GM18519 (cell line): ENCODE data around the gene TSPAN32.

Source experiments
- ATAC-seq: cut with Tn5 transposase; IDR thresholded peaks from one replicate; pipeline ENCODE4 v1.9.1; 2021; ENCODE audit warnings: mild to moderate bottlenecking, moderate library complexity; ENCODE audit not compliant: unreplicated experiment, low FRiP score

The TSPAN32 gene

GRCh38 chr11:2266586-2267305 is 35.1 kb upstream of the TSPAN32 start:
- ATAC-seq, result no peak

DNA sequence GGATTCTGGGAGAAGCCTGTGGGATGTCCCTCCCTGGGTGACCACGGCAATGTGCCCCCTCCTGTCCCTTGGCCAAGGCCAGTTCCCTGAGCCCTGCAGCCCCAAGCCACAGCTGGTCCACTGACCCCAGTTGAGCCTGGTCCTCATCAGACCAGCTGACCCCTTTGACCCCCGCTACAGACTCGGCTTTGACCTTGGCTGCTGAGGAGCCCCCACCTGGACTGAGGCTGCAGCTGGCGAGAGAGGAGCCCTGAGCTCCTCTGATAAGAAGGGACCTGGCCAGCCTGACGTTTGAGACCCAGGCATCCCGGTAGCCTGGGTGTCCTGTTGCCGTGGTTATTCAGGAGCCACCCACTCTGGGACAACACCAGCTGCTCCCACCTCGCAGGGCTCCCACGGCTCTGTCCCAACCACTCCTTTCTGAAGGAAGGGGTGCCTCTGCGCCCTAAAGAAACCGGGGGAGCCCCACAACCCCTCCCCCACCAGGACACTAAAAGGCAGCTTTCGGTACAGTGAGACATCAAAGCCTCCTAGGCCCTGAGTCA is 34.4 kb upstream of the TSPAN32 start:
- no peak for ATAC-seq

DNA sequence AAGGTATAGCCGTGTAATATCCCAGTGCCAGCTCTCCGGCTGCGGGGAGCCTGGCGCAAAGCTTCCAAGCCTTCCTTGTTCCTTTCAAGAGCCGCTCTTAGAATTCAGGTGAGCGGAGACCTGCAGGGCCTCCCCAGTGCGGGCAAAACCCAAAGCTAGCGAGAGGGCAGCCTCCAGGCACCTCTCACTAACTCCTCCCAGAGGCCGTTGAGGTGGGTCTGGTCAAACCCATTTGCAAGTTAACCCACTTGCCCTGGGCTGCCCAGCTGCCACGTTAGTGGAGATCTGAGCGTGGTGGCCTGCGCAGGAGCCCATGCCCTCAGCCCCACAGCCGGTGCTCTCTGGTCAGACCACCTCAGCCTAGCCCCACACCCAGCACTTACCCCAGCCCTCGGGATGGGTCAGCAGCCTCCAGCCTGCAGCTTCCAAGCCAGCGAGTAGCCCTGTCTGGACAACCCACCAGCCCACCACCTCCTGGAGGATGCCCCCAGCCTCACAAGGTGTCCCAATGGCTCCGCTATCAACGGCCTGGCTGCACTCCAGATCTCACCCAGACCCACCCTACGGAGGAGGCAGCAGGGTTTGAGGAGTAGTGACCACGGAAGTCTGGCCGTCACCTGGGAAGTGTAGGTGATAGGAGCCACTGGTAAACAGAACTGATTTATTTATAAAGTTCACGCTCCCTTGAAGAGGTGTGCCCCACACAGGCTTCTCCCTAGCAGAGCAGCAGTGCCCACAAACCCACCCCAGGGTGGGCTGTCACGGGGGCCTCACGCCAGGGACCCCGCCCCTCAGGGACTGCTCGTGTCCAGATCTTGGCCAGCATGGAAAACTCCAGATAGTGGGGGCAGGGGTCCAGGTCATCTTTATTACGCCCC is 33.7 kb upstream of the TSPAN32 start:
- ATAC-seq, result no peak

DNA sequence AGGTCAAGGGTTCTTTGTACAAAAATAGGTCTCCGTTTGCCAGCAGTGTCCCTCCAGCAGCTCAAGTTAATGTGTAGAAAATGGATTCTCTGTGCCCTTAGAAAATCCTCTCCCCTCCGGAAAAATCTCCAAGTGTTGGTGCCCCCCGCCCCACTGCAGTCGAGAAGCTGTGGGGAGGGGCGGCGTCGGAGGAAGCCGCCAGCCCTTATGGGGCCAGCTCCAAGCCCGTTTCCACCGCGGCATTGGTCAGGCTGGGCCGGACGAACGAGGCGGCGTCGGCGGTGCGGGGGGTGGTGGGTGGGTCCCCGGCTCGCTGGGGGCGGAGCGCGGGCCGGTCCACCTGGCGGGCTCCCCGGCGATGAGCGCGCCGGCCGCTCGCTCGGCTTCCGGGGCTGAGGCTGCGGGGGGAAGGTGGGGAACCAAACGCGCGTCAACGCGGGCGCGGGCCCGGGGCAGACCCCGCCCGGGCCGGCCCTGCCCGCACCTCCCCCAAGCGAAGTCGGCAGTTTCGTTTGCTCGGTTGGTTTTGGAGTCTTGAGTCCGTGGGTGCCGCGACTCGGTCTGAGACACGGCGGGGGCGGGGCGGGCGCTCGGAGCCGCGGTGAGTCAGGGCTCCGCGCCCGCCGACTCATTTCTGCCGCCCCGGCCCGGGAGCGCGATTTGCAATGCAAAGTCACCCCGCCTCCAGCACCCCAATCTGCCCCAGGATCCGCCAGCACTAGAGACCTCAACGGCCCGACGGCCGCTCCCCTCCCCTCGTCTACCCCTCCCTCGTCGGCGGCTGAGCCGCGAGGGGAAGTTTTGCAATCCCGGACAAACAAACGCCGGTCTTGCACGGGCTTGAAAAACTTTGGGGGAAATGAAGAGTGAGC is 32.8 kb upstream of the TSPAN32 start:
- ATAC-seq, result no peak

DNA sequence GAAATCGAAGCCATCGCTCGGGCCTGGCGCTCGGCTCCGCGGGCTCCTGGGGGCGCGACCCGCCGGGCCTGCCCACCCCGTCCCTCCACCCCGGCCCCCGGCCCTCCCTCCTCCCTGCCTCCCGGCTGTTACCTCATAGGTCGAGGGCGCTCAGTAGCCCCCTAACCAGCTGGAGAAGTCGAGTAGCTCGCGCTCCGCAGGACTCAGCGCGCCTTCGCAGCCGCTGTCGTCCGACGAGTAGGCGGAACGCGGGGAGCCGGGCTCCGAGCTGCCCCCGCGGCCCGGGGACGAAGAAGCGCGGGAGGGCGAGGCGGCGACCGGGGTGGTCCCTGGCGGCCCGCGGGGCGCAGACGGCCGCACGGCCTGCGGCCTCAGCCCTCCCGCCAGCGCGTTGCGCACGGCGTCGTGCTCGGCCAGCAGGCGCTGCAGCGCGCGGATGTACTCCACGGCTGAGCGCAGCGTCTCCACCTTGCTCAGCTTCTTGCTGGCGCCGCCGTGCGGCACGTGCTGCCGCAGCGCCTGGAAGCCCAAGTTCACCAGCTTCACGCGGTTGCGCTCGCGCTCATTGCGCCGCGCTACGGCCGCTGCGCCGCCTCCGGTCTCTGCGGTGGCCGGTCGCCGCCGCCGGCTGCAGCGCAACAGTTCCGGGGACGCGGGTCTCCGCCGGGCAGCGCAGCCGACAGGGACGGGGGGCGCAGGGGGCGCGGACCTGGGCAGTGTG is 32.1 kb upstream of the TSPAN32 start:
- ATAC-seq, result no peak

- ATAC-seq, result no peak
These were observed 31.3 kb upstream of the TSPAN32 start, which contains the start of gene ASCL2 for GRCh38 chr11:2270322-2271076. Gene ASCL2 (minus strand): TSS chr11:2270588. CDS start chr11:2270332, 256 bp downstream.

DNA sequence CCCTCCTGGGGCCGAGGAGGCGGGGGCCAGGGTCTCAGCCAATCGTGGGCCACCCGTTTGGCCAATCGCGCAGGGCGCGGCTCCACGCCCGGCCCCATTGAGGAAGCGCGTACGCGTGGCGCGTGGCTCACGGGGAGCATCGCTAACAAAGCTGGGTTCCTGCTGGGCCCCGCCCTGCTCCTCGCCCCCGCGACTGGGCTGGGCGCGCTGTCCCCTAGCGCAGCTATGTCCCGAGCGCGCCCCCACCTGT is 30.8 kb upstream of the TSPAN32 start:
- ATAC-seq, result no peak

- no peak for ATAC-seq
These were observed 30.2 kb upstream of the TSPAN32 start for GRCh38 chr11:2271327-2272227.

DNA sequence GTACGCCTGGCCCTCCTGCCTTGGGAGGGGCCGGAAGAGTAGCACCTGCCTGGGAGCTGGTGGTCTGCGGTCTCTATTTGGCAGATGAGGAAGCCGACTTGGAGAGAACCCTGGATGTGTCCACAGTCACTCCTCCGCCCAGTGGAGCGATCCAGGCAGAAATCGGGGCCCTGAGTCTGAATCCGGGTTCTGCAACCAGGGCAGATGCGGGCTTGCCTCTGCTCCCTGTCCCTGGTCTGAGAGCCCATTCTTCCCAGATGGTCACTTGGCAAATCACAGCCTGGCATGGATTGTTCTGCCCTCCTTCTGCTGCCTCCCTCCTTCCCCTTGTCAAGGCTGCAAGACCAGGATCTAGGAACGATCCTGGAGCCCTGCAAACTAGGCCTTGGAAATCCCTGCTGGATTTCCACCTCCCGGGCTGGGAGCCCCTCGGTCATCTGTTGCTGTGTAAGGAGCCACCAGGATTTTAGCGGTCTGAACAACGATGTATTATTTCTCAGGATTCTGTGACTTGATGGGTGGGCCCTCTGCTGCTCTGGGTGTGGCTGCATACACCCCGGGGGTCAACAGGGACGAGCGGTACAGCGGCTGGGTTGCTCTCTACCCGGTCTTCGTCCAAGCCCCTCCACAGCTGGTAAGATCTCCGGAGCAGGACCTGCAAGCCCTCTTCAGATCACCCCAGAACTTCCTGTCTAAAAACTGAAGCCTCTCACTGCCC is 29.4 kb upstream of the TSPAN32 start:
- no peak for ATAC-seq

DNA sequence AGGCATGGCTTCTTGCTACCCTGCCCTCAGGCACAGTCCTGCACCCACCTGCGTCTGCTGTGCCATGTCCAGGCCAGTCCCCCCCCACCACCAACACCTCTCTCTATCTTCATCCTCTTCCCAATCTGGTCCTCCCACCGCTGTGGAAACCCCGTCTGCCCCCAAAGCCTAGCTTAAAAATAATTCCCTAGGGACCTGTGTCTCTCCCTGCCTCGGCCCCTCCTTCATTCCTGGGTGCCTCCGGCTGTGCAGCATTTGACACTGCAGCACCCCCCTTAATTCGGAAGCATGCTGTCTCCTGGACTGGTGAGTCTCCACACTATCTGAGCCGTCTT is 28.9 kb upstream of the TSPAN32 start:
- ATAC-seq, result no peak

GRCh38 chr11:2273311-2273710 is 28.5 kb upstream of the TSPAN32 start:
- ATAC-seq, result no peak

GRCh38 chr11:2273771-2274170 is 28.0 kb upstream of the TSPAN32 start:
- ATAC-seq, result no peak

GRCh38 chr11:2275334-2276279 is 26.2 kb upstream of the TSPAN32 start:
- no peak for ATAC-seq

DNA sequence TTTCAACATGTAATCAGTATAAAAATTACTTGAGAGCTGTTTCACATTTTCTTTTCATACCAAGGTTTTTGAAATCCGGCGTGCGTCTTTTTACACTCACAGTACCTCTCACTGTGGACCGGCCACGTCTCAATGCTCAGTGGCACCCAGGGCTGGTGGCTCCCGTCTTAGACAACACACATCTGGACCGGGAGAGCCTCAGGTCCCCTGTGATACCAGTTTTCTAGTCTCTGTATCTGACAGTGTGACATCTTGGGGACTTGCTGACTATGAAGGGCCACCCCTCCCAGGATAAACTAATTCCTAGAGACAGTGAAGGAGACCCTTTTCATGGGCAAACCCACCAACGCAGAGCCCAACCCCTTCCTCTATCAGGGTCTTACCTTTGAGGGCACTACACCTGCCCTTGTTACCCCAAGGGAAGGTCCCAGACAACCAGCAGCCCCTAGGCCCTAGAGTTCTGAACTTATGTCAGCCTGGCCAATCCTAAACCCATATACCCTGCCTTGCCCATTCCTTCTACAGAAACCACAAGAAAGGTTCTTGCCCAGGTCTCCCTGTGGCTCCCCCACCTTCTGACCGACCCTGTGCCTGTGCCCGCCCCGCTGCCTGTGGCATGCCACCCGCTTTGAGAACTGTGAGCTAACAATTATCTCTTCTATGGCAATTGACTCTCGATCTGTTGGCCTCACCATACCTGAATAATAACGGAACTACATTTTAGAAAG is 25.4 kb upstream of the TSPAN32 start:
- ATAC-seq, result no peak

DNA sequence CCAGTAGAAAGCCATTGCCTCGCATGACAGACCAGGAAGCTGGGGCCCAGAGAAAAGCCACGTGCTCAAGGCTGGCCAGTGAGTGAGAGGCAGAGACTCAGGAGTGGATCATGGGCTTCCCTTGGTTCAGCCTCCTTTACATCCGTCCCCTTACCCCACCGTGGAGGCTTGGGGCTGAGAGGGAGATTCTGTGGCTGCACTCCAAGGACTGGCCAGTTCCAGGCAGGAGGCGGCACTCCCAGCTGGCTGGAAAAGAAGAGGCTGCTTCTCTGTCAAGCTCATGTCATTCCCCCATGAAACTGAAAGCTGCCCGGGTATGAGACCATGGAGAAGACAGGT is 24.8 kb upstream of the TSPAN32 start:
- no peak for ATAC-seq

DNA sequence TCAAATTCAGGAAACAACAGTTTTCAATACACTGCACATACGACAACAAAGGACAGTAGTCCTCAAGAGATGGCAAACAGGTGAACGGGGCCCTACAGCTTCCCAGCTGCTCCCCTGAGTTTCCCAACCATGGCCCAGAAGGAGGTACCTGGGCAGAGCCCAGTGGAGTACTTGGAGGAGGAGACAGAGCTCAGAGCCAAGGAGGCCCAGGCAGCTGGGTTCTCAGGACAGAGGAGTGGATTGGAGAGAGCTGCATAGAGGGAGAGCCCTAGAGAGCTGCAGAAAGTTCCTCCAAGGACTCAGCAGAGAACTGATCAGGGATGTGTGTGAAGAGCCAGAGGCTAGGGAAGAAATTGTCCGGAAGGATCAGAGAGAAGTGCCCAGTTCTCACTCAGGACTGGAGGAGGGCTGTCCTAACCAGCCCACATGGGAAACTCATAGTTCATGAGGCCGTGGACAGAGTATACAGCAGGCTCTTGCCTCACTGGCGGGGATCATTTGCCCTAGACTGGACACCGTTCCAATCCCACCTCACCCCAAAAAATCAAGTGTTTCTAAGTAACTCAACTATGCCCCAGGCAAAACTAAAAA is 23.8 kb upstream of the TSPAN32 start:
- no peak for ATAC-seq
